ENCODE measurements around the gene DAPK3.

DNA sequence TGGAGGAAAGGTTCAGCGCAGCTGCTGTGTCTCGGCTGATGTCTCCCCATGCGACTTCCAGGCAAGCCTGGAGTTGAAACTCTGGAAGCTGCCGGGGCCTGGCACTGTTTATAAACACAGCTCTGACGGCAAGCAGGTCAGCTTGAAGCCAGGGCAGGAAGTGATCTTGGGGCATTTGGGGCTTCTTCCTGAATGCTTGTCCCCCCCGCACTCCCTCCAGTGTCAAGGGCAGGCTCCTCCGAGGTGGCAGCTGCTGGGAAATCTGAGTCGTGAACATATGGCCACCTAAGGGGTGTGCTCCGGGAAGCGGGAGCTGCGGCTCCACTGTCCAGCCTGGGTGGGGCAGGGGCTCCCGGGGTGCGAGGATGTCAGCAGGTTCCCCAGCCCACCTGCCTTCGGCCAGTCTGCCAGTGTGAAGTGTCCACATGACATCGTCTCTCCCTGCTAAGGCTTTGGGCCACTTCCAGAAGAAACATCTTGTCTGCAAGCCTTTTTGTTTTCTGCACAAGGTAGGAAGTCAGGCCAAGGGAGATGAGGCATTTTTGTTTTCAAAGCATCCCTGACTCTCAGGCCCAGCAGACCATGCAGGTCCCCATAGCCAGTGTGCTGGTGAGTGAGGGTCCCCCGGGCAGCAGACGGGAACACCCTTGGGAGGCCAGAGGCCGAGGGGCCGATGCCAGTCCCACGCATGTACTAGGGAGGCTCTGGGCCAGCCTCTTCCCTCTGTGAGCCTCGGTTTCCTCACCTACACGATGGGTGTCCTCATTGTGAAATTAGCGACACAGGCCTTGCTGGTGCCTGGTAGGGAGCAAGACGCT, 39.3 kb upstream of the DAPK3 start:
- TF ChIP-seq CTCF (IDR thresholded peaks at IDR 0.05; ENCODE audit: low read depth, low read length, poor library complexity, severe bottlenecking) (no peak), EZH2phosphoT487 (IDR thresholded peaks at IDR 0.05; ENCODE audit: borderline replicate concordance, low read length) (no peak)

Data from DOHH2 (cell line).